Omental fat pad (tissue), 4 donors: Measurements from ENCODE around the gene CSMD2. TPM values are rescaled to one million over a fixed set of nuclear protein-coding genes. Genes with fewer than 3 reads are reported as not detected.

Source experiments
- ATAC-seq: fragments of 150-250 bp; one replicate; pipeline ENCODE4 v1.9.1; 2016; ENCODE audit warnings: mild to moderate bottlenecking, moderate library complexity; ENCODE audit not compliant: low FRiP score
- DNase-seq: peaks from one replicate; pipeline ENCODE4 v3.0.0-alpha.2; 2019; ENCODE audit warnings: low spot score
- total RNA-seq, 4 donors: library from RNA; depleted of rRNA; stranded (reverse); fragments of >200 nt; gene quantifications; one replicate each; pipeline ENCODE4 v1.1.0, GENCODE V29; 2016
- TF ChIP-seq, protein P1 (sequence below), 3 donors: fragments of 450-650 bp; IDR thresholded peaks; one replicate each; pipeline ENCODE4 v1.5.1; 2016 to 2017; ENCODE audit warnings: antibody characterized with exemption in 3 of 3, mild to moderate bottlenecking in 3 of 3, moderate library complexity in 2 of 3

CSMD2 gene
- total RNA-seq, 4 donors from 2014 or later = 0.19 to 3.8 (median 0.60) TPM; not detected in 1

GRCh38 chr1:34166625-34167361 is 1.8 kb upstream of the CSMD2 start:
- TF ChIP-seq, protein P1, sequence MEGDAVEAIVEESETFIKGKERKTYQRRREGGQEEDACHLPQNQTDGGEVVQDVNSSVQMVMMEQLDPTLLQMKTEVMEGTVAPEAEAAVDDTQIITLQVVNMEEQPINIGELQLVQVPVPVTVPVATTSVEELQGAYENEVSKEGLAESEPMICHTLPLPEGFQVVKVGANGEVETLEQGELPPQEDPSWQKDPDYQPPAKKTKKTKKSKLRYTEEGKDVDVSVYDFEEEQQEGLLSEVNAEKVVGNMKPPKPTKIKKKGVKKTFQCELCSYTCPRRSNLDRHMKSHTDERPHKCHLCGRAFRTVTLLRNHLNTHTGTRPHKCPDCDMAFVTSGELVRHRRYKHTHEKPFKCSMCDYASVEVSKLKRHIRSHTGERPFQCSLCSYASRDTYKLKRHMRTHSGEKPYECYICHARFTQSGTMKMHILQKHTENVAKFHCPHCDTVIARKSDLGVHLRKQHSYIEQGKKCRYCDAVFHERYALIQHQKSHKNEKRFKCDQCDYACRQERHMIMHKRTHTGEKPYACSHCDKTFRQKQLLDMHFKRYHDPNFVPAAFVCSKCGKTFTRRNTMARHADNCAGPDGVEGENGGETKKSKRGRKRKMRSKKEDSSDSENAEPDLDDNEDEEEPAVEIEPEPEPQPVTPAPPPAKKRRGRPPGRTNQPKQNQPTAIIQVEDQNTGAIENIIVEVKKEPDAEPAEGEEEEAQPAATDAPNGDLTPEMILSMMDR (IDR thresholded peaks at IDR 0.05) = no peak
- ATAC-seq = no peak
- DNase-seq = no peak

DNA sequence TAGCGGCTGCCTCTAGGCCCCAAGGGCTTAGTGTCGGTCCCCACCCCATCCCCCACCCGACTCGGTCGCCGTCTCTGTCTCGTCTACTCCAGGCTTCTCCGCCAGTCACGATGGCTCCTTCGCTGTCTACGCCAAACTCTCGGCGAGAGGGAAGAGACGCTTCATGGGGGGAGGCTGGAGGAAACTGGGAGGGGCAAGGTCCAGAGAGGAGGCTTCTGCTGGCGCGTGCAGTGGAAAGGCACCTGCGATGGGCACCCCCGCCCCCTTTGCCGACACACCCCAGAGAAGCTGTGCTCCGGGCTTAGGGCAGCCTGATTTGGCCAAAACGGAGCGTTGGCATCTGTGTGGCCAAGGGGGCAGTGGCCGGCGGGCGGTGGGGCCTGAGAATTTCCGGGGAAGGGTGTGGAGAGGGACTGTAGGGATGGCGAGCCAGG is 1.2 kb upstream of the CSMD2 start:
- ATAC-seq = no peak
- DNase-seq = no peak
- TF ChIP-seq, protein P1 (IDR thresholded peaks at IDR 0.05) = no peak

GRCh38 chr1:34165422-34165921 is 442 bp upstream of the CSMD2 start:
- TF ChIP-seq, protein P1 (IDR thresholded peaks at IDR 0.05) = no peak
- DNase-seq (no peak), ATAC-seq (no peak)

DNA sequence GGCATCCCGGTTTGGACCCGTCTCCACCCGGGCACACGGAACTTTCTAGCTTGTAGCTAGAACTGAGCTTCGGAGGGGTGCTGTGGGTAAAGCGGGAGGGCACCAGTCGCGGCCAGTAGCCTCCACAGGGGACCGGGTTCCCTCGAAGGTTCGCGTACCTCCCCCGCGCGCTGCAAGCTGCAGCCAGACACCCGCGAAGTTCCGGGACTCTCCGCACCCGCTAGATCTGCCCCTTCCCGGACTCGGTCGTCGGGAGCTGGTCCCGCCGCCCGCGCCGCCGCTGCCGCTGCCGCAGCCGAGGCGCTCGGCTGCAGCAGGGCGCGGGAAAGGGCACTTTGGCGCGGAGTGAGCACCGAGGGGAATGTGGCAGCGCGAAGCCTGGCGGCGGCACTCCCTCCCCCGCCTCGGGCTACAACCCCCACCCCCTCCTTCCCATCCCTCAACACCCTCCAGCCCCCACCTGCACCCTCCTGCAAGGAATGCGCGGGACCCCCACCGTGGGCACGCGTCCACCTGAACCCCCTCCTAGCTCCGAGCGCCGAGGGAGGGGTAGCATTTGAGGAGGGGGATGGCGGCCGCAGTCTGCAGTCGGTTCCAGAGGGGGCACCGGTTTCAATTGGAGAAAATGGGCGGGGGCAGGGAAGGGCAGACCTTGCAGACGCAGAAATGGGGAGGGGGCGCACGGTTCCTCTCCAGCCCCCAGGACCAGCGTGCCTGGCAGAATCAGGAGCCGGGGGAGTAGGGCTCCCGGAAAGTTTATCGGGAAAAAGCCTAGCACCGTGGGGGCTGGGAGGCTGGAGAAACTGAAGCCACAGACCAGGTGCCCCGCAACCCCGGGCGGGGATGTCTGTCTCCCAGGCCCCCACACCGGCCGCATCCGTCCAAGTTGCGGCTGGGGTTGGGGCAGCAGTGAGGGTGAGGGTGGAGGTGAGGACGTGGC is 968 bp downstream of the CSMD2 start:
- peak; percentile 30 for ATAC-seq
- no peak for DNase-seq
- TF ChIP-seq, protein P1 (IDR thresholded peaks at IDR 0.05) = no peak

- TF ChIP-seq, protein P1 (IDR thresholded peaks at IDR 0.05) = no peak
- DNase-seq (peak; percentile 27), ATAC-seq (peak; percentile 93)
Observed at GRCh38 chr1:34162852-34163766, 1.9 kb downstream of the CSMD2 start.

DNA sequence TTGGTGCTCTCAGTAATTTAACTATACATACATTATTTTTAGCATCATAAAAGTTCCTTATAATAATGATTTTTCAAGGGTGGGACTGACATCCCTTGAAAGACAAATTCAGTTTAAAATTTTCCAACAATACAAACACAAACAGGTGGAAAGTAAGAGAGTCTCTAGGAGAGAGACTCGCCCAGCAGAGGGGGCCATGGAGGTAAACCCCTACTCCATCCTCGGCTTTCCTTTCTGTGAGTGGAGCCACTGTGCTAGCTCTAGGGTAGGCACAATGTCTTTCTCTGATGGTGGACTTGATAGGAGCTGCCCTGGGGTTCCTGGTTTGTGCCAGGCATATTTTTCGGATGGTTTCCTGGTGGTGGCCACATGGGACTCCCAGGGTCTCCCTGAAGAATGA is 8.3 kb downstream of the CSMD2 start:
- ATAC-seq (no peak), DNase-seq (no peak)
- TF ChIP-seq, protein P1 (IDR thresholded peaks at IDR 0.05) = no peak
